C1 segment of cervical spinal cord (tissue), 14 donors: ENCODE measurements around the gene PLRG1.
"Not testable (repeated sequence)": the region's sequence is repeated elsewhere in the genome, so short reads cannot be mapped to it uniquely, and the experiment has no call there.

Experiments
- DNase-seq, 14 donors: peaks; one replicate each; lab custom pipeline; 2025; lab: John Stamatoyannopoulos, UW

The PLRG1 gene

GRCh38 chr4:154549894-154550790, at the start of gene PLRG1:
Gene PLRG1 (minus strand): TSS chr4:154550400. CDS start chr4:154550308, 92 bp downstream.
- DNase-seq, result peak; percentile 43 to 96 (median 92)

GRCh38 chr4:154597798-154598774, 47.9 kb upstream of the PLRG1 start:
- no peak for DNase-seq

GRCh38 chr4:154597281-154597680, 47.1 kb upstream of the PLRG1 start:
- not testable (repeated sequence) for DNase-seq

- no peak for DNase-seq
Observed at GRCh38 chr4:154595807-154596206, 45.6 kb upstream of the PLRG1 start.

- not testable (repeated sequence) for DNase-seq
Observed at GRCh38 chr4:154594343-154594742, 44.1 kb upstream of the PLRG1 start.

GRCh38 chr4:154593868-154594267, 43.7 kb upstream of the PLRG1 start:
- peak in 7 of 14 donors; percentile 4 to 42 (median 10) for DNase-seq

GRCh38 chr4:154591890-154592289, 41.7 kb upstream of the PLRG1 start:
- DNase-seq, result no peak

- DNase-seq, result no peak
Observed at GRCh38 chr4:154590329-154591006, 40.3 kb upstream of the PLRG1 start, which contains the start of gene FGA. Gene FGA (minus strand): TSS chr4:154590742. CDS start chr4:154590687, 55 bp downstream.

GRCh38 chr4:154589296-154590197, 39.3 kb upstream of the PLRG1 start:
- DNase-seq, result no peak

- no peak for DNase-seq
Observed at GRCh38 chr4:154588198-154588597, 38.0 kb upstream of the PLRG1 start.

- DNase-seq, result no peak
Observed at GRCh38 chr4:154586296-154587033, 36.3 kb upstream of the PLRG1 start.

GRCh38 chr4:154585369-154586018, 35.3 kb upstream of the PLRG1 start:
- DNase-seq, result no peak

GRCh38 chr4:154584259-154584658, 34.1 kb upstream of the PLRG1 start:
- DNase-seq, result no peak

GRCh38 chr4:154583677-154584076, 33.5 kb upstream of the PLRG1 start:
- DNase-seq, result no peak

- no peak for DNase-seq
Observed at GRCh38 chr4:154583230-154583629, 33.0 kb upstream of the PLRG1 start.

GRCh38 chr4:154582723-154583122, 32.5 kb upstream of the PLRG1 start:
- no peak for DNase-seq

GRCh38 chr4:154579927-154580326, 29.7 kb upstream of the PLRG1 start:
- DNase-seq, result no peak

- no peak for DNase-seq
Observed at GRCh38 chr4:154578919-154579318, 28.7 kb upstream of the PLRG1 start.

GRCh38 chr4:154577324-154577723, 27.1 kb upstream of the PLRG1 start:
- no peak for DNase-seq
